Cerebellar cortex (tissue), 1 donor: ENCODE data around the gene RBM25.
A peak's percentile ranks its signal among the peaks of the same experiment; 100 is the strongest.
"Not testable (repeated sequence)": the region's sequence is repeated elsewhere in the genome, so short reads cannot be mapped to it uniquely, and the experiment has no call there.

ENCODE experiments used
- DNase-seq: peaks from one replicate; pipeline ENCODE4 v3.0.0-alpha.2; 2015; ENCODE audit warnings: low spot score

RBM25 gene

DNA sequence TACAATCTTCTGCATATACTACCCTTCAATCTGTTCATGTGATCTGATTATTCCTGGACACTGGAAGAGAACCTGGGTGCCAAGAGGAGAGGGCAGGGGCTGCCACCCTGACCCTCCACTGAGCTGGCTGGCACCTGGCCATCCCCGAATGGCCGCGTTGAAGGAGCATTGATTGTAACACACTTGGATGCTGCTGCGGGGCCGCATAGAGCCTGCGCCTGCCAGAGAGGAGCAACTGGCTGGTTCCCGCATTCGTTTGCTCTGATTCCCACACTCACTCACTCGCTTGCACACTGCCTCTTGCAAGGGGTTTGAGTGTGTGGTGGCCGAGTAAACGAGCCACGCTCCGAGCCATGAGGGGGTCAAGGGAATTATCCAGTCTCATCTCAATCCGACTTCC, 110.4 kb downstream of the RBM25 start:
- DNase-seq = no peak

DNA sequence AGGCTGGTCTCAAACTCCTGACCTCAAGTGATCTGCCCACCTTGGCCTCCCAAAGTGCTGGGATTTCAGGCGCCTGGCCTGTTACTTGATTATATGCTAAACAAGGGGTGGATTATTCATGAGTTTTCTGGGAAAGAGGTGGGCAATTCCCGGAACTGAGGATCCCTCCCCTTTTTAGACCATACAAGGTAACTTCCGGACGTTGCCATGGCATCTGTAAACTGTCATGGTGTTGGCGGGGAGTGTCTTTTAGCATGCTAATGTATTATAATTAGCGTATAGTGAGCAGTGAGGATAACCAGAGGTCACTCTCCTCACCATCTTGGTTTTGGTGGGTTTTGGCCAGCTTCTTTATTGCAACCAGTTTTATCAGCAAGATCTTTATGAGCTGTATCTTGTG, 111.5 kb downstream of the RBM25 start:
- not testable (repeated sequence) for DNase-seq

DNA sequence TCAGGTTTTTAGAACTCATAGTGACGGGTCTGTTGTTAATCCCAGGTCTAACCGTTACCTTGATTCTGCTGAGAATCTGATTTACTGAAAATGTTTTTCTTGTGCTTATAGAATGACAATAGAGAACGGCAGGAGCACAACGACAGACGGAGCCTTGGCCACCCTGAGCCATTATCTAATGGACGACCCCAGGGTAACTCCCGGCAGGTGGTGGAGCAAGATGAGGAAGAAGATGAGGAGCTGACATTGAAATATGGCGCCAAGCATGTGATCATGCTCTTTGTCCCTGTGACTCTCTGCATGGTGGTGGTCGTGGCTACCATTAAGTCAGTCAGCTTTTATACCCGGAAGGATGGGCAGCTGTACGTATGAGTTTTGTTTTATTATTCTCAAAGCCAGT, 112.4 kb downstream of the RBM25 start:
- no peak for DNase-seq

DNA sequence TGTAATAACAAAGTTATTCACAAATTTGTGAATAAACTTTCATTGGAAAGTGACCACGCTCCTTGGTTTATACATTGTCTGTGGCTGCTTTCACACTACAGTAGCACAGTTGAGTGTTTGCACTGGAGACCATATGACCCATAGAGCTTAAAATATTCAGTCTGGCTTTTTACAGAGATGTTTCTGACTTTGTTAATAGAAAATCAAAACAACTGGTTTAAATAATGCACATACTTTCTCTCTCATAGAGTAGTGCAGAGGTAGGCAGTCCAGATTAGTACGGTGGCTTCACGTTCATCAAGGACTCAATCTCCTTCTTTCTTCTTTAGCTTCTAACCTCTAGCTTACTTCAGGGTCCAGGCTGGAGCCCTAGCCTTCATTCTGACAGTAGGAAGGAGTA, 114.2 kb downstream of the RBM25 start:
- DNase-seq = no peak

DNA sequence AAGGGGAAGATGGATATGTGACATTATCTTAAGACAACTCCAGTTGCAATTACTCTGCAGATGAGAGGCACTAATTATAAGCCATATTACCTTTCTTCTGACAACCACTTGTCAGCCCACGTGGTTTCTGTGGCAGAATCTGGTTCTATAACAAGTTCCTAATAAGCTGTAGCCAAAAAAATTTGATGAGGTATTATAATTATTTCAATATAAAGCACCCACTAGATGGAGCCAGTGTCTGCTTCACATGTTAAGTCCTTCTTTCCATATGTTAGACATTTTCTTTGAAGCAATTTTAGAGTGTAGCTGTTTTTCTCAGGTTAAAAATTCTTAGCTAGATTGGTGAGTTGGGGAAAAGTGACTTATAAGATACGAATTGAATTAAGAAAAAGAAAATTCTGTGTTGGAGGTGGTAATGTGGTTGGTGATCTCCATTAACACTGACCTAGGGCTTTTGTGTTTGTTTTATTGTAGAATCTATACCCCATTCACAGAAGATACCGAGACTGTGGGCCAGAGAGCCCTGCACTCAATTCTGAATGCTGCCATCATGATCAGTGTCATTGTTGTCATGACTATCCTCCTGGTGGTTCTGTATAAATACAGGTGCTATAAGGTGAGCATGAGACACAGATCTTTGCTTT, 114.9 kb downstream of the RBM25 start:
- DNase-seq = peak; percentile 49
